ENCODE results near the gene FGFBP3. TPM values are rescaled to one million over a fixed set of nuclear protein-coding genes. Genes with fewer than 3 reads are reported as not detected.

FGFBP3 gene
- total RNA-seq, 6 experiments from 2014 or later, result 0.10 to 0.55 (median 0.20) TPM; not detected in 1

- no peaks in the 10 kb centered on the region for H3K9me3 ChIP-seq
- H3K27me3 ChIP-seq, result no peaks in the 10 kb centered on the region
- peaks cover 0 to 22% (median 5%) of the 10 kb centered on the region in 4 donors for H3K36me3 ChIP-seq
- no peaks in the 10 kb centered on the region for H3K4me1 ChIP-seq
- intact Hi-C loops (cut with DNase I), result no loop called here
- H3K27ac ChIP-seq, result no peak overlapping the region
- no peak for ATAC-seq
- no peak overlapping the region for H3K4me3 ChIP-seq
- no peak for DNase-seq
- TF ChIP-seq POLR2A (IDR thresholded peaks at IDR 0.05) (no peak), CTCF (IDR thresholded peaks at IDR 0.05) (no peak)
- WGBS (ENCODE audit: insufficient coverage, low coverage, low lambda C conversion rate, missing lambda C conversion rate), result 80% methylated on average over 5 of the region's 5 CpGs
Observed at GRCh38 chr10:91944880-91945630, 35.8 kb upstream of the FGFBP3 start.

GRCh38 chr10:91941426-91941825 lies 32.1 kb upstream of the FGFBP3 start:
- no peak for TF ChIP-seq POLR2A (IDR thresholded peaks at IDR 0.05)
- TF ChIP-seq CTCF (IDR thresholded peaks at IDR 0.05), result no peak
- no peak for DNase-seq

GRCh38 chr10:91939653-91940052 lies 30.4 kb upstream of the FGFBP3 start:
- no peak for ATAC-seq
- Histone ChIP-seq H3K27me3 (no peaks in the 10 kb centered on the region), H3K36me3 (peaks cover 0 to 31% (median 11%) of the 10 kb centered on the region in 4 donors), H3K27ac (no peak overlapping the region), H3K9me3 (no peaks in the 10 kb centered on the region), H3K4me1 (no peaks in the 10 kb centered on the region), H3K4me3 (no peak overlapping the region)
- TF ChIP-seq CTCF (IDR thresholded peaks at IDR 0.05), result no peak
- no peak for TF ChIP-seq POLR2A (IDR thresholded peaks at IDR 0.05)
- WGBS (ENCODE audit: insufficient coverage, low coverage, low lambda C conversion rate, missing lambda C conversion rate), result 89% methylated on average over 4 of the region's 4 CpGs
- no peak for DNase-seq
- intact Hi-C loops (cut with DNase I), result no loop called here

More at GRCh38 chr10:91941426-91941825, 32.1 kb upstream of the FGFBP3 start:
- Histone ChIP-seq H3K4me3 (no peak overlapping the region), H3K36me3 (peaks cover 0 to 27% (median 7%) of the 10 kb centered on the region in 4 donors), H3K9me3 (no peaks in the 10 kb centered on the region), H3K4me1 (no peaks in the 10 kb centered on the region), H3K27me3 (no peaks in the 10 kb centered on the region), H3K27ac (no peak overlapping the region)
- ATAC-seq, result no peak
- intact Hi-C loops (cut with DNase I), result no loop called here
- 89% methylated on average over 1 of the region's 1 CpG for WGBS (ENCODE audit: insufficient coverage, low coverage, low lambda C conversion rate, missing lambda C conversion rate)

GRCh38 chr10:91935886-91936285 lies 26.6 kb upstream of the FGFBP3 start:
- no peak overlapping the region for H3K27ac ChIP-seq
- no peak overlapping the region for H3K4me3 ChIP-seq
- DNase-seq (no peak), ATAC-seq (no peak)
- peaks cover 0 to 16% (median 5%) of the 10 kb centered on the region in 4 donors for H3K36me3 ChIP-seq
- H3K4me1 ChIP-seq, result no peaks in the 10 kb centered on the region
- intact Hi-C loops (cut with DNase I), result no loop called here
- WGBS (ENCODE audit: insufficient coverage, low coverage, low lambda C conversion rate, missing lambda C conversion rate), result 85% methylated on average over 2 of the region's 2 CpGs
- TF ChIP-seq POLR2A (IDR thresholded peaks at IDR 0.05) (no peak), CTCF (IDR thresholded peaks at IDR 0.05) (no peak)
- H3K27me3 ChIP-seq, result no peaks in the 10 kb centered on the region
- H3K9me3 ChIP-seq, result no peaks in the 10 kb centered on the region
